ENCODE results near the gene MALT1. TPM values are rescaled to one million over a fixed set of nuclear protein-coding genes. Genes with fewer than 3 reads are reported as not detected.

Gene MALT1
- total and polyA plus RNA-seq, 11 donors: 5.4 to 18.3 (median 10.4) TPM

DNA sequence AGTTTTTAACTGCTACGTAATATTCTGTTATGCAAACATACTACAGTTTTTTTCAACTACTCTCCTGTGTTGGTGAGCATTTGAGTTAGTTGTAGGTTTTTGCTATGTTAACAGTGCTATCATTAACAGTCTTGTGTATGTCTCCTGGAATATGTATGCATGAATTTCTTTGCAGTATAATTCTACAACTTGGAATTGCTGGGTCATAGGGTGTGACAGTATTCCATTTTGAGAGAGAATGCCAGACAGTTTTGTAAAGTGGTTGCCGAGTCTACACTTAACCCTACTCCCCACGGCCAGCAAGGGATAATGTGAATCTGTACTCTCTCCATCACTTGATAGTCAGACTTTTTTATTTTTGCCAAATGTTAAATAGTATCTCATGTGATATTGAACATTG lies 67.1 kb downstream of the MALT1 start:
- no peaks in the 10 kb centered on the region for H3K4me1 ChIP-seq
- ATAC-seq: no peak
- DNase-seq: no peak
- H3K4me3 ChIP-seq: no peak overlapping the region
- intact Hi-C loops (cut with DNase I): no loop called here
- H3K36me3 ChIP-seq: peaks cover 0 to 88% (median 70%) of the 10 kb centered on the region in 9 donors
- H3K27me3 ChIP-seq: no peaks in the 10 kb centered on the region
- H3K27ac ChIP-seq: no peak overlapping the region
- WGBS, 4 donors: 87 to 94% (median 90%) methylated on average over 3 of the region's 3 CpGs
- peaks cover 0 to 7% (median 0%) of the 10 kb centered on the region in 12 donors for H3K9me3 ChIP-seq
- no peak for TF ChIP-seq POLR2A (IDR thresholded peaks at IDR 0.05)
- TF ChIP-seq, protein P1, sequence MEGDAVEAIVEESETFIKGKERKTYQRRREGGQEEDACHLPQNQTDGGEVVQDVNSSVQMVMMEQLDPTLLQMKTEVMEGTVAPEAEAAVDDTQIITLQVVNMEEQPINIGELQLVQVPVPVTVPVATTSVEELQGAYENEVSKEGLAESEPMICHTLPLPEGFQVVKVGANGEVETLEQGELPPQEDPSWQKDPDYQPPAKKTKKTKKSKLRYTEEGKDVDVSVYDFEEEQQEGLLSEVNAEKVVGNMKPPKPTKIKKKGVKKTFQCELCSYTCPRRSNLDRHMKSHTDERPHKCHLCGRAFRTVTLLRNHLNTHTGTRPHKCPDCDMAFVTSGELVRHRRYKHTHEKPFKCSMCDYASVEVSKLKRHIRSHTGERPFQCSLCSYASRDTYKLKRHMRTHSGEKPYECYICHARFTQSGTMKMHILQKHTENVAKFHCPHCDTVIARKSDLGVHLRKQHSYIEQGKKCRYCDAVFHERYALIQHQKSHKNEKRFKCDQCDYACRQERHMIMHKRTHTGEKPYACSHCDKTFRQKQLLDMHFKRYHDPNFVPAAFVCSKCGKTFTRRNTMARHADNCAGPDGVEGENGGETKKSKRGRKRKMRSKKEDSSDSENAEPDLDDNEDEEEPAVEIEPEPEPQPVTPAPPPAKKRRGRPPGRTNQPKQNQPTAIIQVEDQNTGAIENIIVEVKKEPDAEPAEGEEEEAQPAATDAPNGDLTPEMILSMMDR (IDR thresholded peaks at IDR 0.05): no peak

DNA sequence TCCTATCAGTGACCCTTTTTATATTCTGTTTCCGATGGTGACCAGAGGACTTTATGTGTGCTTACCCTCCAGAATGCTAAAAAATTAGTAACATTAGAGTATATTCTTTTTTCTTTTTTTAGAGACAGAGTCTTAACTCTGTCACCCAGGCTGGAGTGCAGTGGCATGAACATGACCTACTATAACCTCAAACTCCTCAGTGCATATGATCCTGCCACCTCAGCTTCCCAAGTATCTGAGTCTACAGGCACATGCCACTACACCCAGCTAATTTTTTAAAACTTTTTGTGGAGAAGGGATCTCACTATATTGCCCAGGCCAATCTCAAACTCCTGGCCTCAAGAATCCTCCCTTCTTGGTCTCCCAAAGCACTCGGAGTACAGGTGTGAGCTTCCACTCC lies 74.6 kb downstream of the MALT1 start:
- ATAC-seq (peak in 1 of 4 donors; percentile 50), DNase-seq (no peak)
- H3K36me3 ChIP-seq: peaks cover 0 to 98% (median 88%) of the 10 kb centered on the region in 9 donors
- TF ChIP-seq, protein P1 (IDR thresholded peaks at IDR 0.05): no peak
- no peak for TF ChIP-seq POLR2A (IDR thresholded peaks at IDR 0.05)
- no peaks in the 10 kb centered on the region for H3K27me3 ChIP-seq
- H3K27ac ChIP-seq: no peak overlapping the region
- 63 to 79% (median 78%) methylated on average over 2 of the region's 2 CpGs for WGBS, 4 donors
- intact Hi-C loops (cut with DNase I): loop anchor here in 1 of 10 donors (5.0 kb wide), 1 partner anchor 219 kb away; no protein-coding TSS in a partner anchor
- H3K9me3 ChIP-seq: peaks cover 0 to 24% (median 12%) of the 10 kb centered on the region in 12 donors
- no peaks in the 10 kb centered on the region for H3K4me1 ChIP-seq
- H3K4me3 ChIP-seq: no peak overlapping the region

- no peaks in the 10 kb centered on the region for H3K4me1 ChIP-seq
- no peak for DNase-seq
- peaks cover 0 to 77% (median 63%) of the 10 kb centered on the region in 9 donors for H3K36me3 ChIP-seq
- TF ChIP-seq, protein P1 (IDR thresholded peaks at IDR 0.05): no peak
- TF ChIP-seq POLR2A (IDR thresholded peaks at IDR 0.05): no peak
- H3K9me3 ChIP-seq: peaks cover 0 to 24% (median 12%) of the 10 kb centered on the region in 12 donors
- H3K27me3 ChIP-seq: no peaks in the 10 kb centered on the region
- 86 to 100% (median 95%) methylated on average over 1 of the region's 1 CpG for WGBS, 4 donors
- no peak overlapping the region for H3K27ac ChIP-seq
- intact Hi-C loops (cut with DNase I): loop anchor here in 1 of 10 donors (5.0 kb wide), 1 partner anchor 222 kb away; no protein-coding TSS in a partner anchor
- H3K4me3 ChIP-seq: no peak overlapping the region
- no peak for ATAC-seq
Measured at GRCh38 chr18:58748899-58749595, 77.8 kb downstream of the MALT1 start.

DNA sequence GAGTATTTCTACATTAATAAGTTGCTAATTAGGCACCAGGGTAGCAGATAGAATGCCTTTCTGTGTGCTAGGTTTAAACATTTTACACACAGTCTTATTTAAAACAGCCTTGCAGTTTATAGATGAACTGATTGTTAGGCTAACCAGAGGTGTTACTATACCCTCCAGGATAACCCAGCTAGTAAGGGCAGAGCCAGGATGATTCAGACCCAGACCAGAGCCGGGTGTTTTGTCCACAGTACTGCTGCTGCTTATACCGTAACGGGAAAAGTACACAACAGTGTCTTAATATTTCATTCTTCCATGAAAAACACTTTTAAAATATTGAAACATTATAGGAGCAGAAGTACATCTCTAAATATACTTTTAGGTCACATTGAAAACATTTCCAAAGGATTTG lies 82.7 kb downstream of the MALT1 start:
- intact Hi-C loops (cut with DNase I): loop anchor here in 2 of 10 donors (2.0 to 10.0 kb wide), 2 partner anchors 23 to 139 kb away; no protein-coding TSS in a partner anchor
- Histone ChIP-seq H3K27me3 (no peaks in the 10 kb centered on the region), H3K36me3 (peaks cover 0 to 28% (median 17%) of the 10 kb centered on the region in 9 donors), H3K9me3 (peaks cover 0 to 9% (median 5%) of the 10 kb centered on the region in 12 donors), H3K4me1 (peaks cover 0 to 20% (median 9%) of the 10 kb centered on the region in 12 donors), H3K27ac (peak overlapping the region in 5 of 12 donors; percentile 15 to 78 (median 72)), H3K4me3 (no peak overlapping the region)
- no peak for DNase-seq
- WGBS, 4 donors: 75 to 90% (median 82%) methylated on average over 3 of the region's 3 CpGs
- ATAC-seq: no peak
- TF ChIP-seq POLR2A (IDR thresholded peaks at IDR 0.05): no peak
- TF ChIP-seq, protein P1 (IDR thresholded peaks at IDR 0.05): no peak
